ENCODE data around the gene DEPDC1B. TPM values are rescaled to one million over a fixed set of nuclear protein-coding genes. Genes with fewer than 3 reads are reported as not detected.

The DEPDC1B gene
- polyA plus RNA-seq, 1 donor from 2014 or later = 7.1 TPM

GRCh38 chr5:60703944-60704343 is 4.0 kb upstream of the DEPDC1B start:
- H3K4me3 ChIP-seq (ENCODE audit: low read length) = no peak overlapping the region
- H3K9me2 ChIP-seq (ENCODE audit: insufficient read depth, low read length) = no peaks in the 10 kb centered on the region
- no peak overlapping the region for H3K27ac ChIP-seq (ENCODE audit: low read length)
- H3F3A ChIP-seq (ENCODE audit: insufficient read depth, low read length, poor library complexity, severe bottlenecking) = no peaks in the 10 kb centered on the region
- H3K9me3 ChIP-seq (ENCODE audit: low read length) = no peaks in the 10 kb centered on the region
- no peak overlapping the region for H2AFZ ChIP-seq (ENCODE audit: low read depth, low read length)
- TF ChIP-seq MXI1 (conservative IDR thresholded peaks at IDR 0.05; ENCODE audit: poor library complexity, severe bottlenecking) (no peak), RAD21 (conservative IDR thresholded peaks at IDR 0.05) (no peak), SMC3 (conservative IDR thresholded peaks at IDR 0.05; ENCODE audit: poor library complexity) (no peak), TAF1 (IDR thresholded peaks at IDR 0.05; ENCODE audit: low read depth) (no peak), POLR2AphosphoS5 (IDR thresholded peaks at IDR 0.05) (no peak), EP300 (conservative IDR thresholded peaks at IDR 0.05; ENCODE audit: poor library complexity, severe bottlenecking) (no peak), REST (IDR thresholded peaks at IDR 0.05; ENCODE audit: borderline replicate concordance) (no peak), EZH2 (IDR thresholded peaks at IDR 0.05; ENCODE audit: borderline replicate concordance, insufficient read depth, low read length, poor library complexity, severe bottlenecking) (no peak), CTCF (IDR thresholded peaks at IDR 0.05; ENCODE audit: poor library complexity, severe bottlenecking) (no peak)
- no peaks in the 10 kb centered on the region for H4K20me1 ChIP-seq (ENCODE audit: insufficient read depth)
- no peak overlapping the region for H3K4me2 ChIP-seq (ENCODE audit: low read length)
- no peak overlapping the region for H3K9ac ChIP-seq (ENCODE audit: low read length)
- no peaks in the 10 kb centered on the region for H3K27me3 ChIP-seq (ENCODE audit: insufficient read depth, low read depth, low read length)
- no peaks in the 10 kb centered on the region for H3K36me3 ChIP-seq (ENCODE audit: insufficient read depth, low read length)
- H3K79me2 ChIP-seq (replicated peaks; ENCODE audit: insufficient read depth, low read length) = no peaks in the 10 kb centered on the region

- Histone ChIP-seq H3K27me3 (ENCODE audit: insufficient read depth, low read depth, low read length) (no peaks in the 10 kb centered on the region), H3K9me3 (ENCODE audit: low read length) (no peaks in the 10 kb centered on the region), H3K36me3 (ENCODE audit: insufficient read depth, low read length) (no peaks in the 10 kb centered on the region), H3K4me2 (ENCODE audit: low read length) (no peak overlapping the region), H3K9me2 (ENCODE audit: insufficient read depth, low read length) (no peaks in the 10 kb centered on the region), H3K9ac (ENCODE audit: low read length) (no peak overlapping the region), H3K4me3 (ENCODE audit: low read length) (no peak overlapping the region), H2AFZ (ENCODE audit: low read depth, low read length) (no peak overlapping the region), H3K79me2 (replicated peaks; ENCODE audit: insufficient read depth, low read length) (peaks cover 19% of the 10 kb centered on the region), H4K20me1 (ENCODE audit: insufficient read depth) (no peaks in the 10 kb centered on the region), H3K27ac (ENCODE audit: low read length) (no peak overlapping the region), H3F3A (ENCODE audit: insufficient read depth, low read length, poor library complexity, severe bottlenecking) (no peaks in the 10 kb centered on the region)
- TF ChIP-seq EZH2 (IDR thresholded peaks at IDR 0.05; ENCODE audit: borderline replicate concordance, insufficient read depth, low read length, poor library complexity, severe bottlenecking) = no peak
- TF ChIP-seq MXI1 (conservative IDR thresholded peaks at IDR 0.05; ENCODE audit: poor library complexity, severe bottlenecking) = no peak
- TF ChIP-seq CTCF (IDR thresholded peaks at IDR 0.05; ENCODE audit: poor library complexity, severe bottlenecking) = no peak
- no peak for TF ChIP-seq REST (IDR thresholded peaks at IDR 0.05; ENCODE audit: borderline replicate concordance)
- TF ChIP-seq TAF1 (IDR thresholded peaks at IDR 0.05; ENCODE audit: low read depth) = no peak
- no peak for TF ChIP-seq RAD21 (conservative IDR thresholded peaks at IDR 0.05)
- TF ChIP-seq EP300 (conservative IDR thresholded peaks at IDR 0.05; ENCODE audit: poor library complexity, severe bottlenecking) = no peak
- TF ChIP-seq POLR2AphosphoS5 (IDR thresholded peaks at IDR 0.05) = no peak
- no peak for TF ChIP-seq SMC3 (conservative IDR thresholded peaks at IDR 0.05; ENCODE audit: poor library complexity)
These were observed 1.5 kb upstream of the DEPDC1B start for GRCh38 chr5:60701321-60701968.

All from neural cell (in vitro differentiated cells).